OCI-LY7 (cell line): ENCODE data around the gene GNB5. TPM values are rescaled to one million over a fixed set of nuclear protein-coding genes. Genes with fewer than 3 reads are reported as not detected.

ENCODE experiments used
- BruUV-seq: library from RNA; stranded (reverse); fragments of 400-500 nt; replicated peaks from 2 replicates; lab custom pipeline; 2021; lab: Mats Ljungman, UMichigan
- CTCF ChIA-PET: fragments of 300-600 bp; sonication (Branson Sonifier 250); formaldehyde crosslinking; loops from one replicate; lab custom pipeline; 2022; ENCODE audit warnings: antibody characterized with exemption; ENCODE audit not compliant: unreplicated experiment; lab: Charles Lee
- POLR2A ChIA-PET: fragments of 300-600 bp; sonication (Branson Sonifier 250); formaldehyde crosslinking; loops from one replicate; lab custom pipeline; 2022; ENCODE audit warnings: antibody characterized with exemption; lab: Charles Lee
- DNase-seq: peaks from one replicate; pipeline ENCODE4 v3.0.0-alpha.2; 2015; ENCODE audit warnings: low spot score
- H2AFZ ChIP-seq: fragments of 200-600 bp; sonication (generic), shearing (Covaris generic); 2 replicates; pipeline ENCODE4 v1.6.1; 2014; ENCODE audit warnings: mild to moderate bottlenecking, antibody characterized with exemption, low read length, moderate library complexity
- H3K27ac ChIP-seq: fragments of 200-600 bp; sonication (generic); 2 replicates; pipeline ENCODE4 v1.5.1; 2014; ENCODE audit warnings: mixed run types, low read depth, mild to moderate bottlenecking, moderate library complexity, low read length, inconsistent platforms; ENCODE audit not compliant: poor library complexity, severe bottlenecking
- H3K36me3 ChIP-seq: fragments of 200-600 bp; sonication (generic); 2 replicates; pipeline ENCODE4 v1.6.1; 2014; ENCODE audit warnings: mild to moderate bottlenecking, antibody characterized with exemption, low read length, moderate library complexity, mixed read lengths; ENCODE audit not compliant: insufficient read depth
- H3K4me1 ChIP-seq: fragments of 200-600 bp; sonication (generic); 2 replicates; pipeline ENCODE4 v1.5.1; 2014; ENCODE audit warnings: mild to moderate bottlenecking, low read length; ENCODE audit not compliant: insufficient read depth, poor library complexity, severe bottlenecking
- H3K4me2 ChIP-seq: fragments of 200-600 bp; sonication (generic); 2 replicates; pipeline ENCODE4 v1.6.1; 2014; ENCODE audit warnings: mild to moderate bottlenecking, low read length
- H3K4me3 ChIP-seq: fragments of 200-600 bp; sonication (generic); 2 replicates; pipeline ENCODE4 v1.5.1; 2014; ENCODE audit warnings: mild to moderate bottlenecking, low read depth, low read length; ENCODE audit not compliant: poor library complexity, severe bottlenecking
- H3K79me2 ChIP-seq: fragments of 200-600 bp; sonication (generic); 2 replicates; pipeline ENCODE4 v1.6.1; 2016; ENCODE audit warnings: low read depth, mild to moderate bottlenecking, low read length, moderate library complexity, mixed read lengths; ENCODE audit not compliant: insufficient read depth
- H3K9me2 ChIP-seq: fragments of 200-600 bp; sonication (generic); 2 replicates; pipeline ENCODE4 v1.6.1; 2016; ENCODE audit warnings: mild to moderate bottlenecking, low read length, mixed read lengths; ENCODE audit not compliant: insufficient read depth
- H3K9me3 ChIP-seq: fragments of 200-600 bp; sonication (generic); 2 replicates; pipeline ENCODE4 v1.6.1; 2014; ENCODE audit warnings: mild to moderate bottlenecking, mixed run types, low read length, mixed read lengths
- H4K20me1 ChIP-seq: fragments of 200-600 bp; sonication (generic); 2 replicates; pipeline ENCODE4 v1.6.1; 2014; ENCODE audit warnings: mild to moderate bottlenecking, antibody characterized with exemption, low read length, moderate library complexity, mixed read lengths; ENCODE audit not compliant: insufficient read depth
- EZH2phosphoT487 ChIP-seq: fragments of 200-600 bp; sonication (generic); IDR thresholded peaks from 2 replicates; pipeline ENCODE4 v1.6.1; 2018; ENCODE audit warnings: low read depth, borderline replicate concordance, mild to moderate bottlenecking, mixed run types, antibody characterized with exemption, low read length, moderate library complexity, mixed read lengths
- intact Hi-C: fragments of 100-400 bp; cut with micrococcal nuclease; formaldehyde crosslinking; loops from one replicate; pipeline ENCODE4 v1.10.0; 2022; ENCODE audit not compliant: unreplicated experiment
- total RNA-seq, 2 experiments: library from RNA; depleted of rRNA in 1 of 2; stranded (reverse); fragments of >200 nt in 1 of 2; shearing (Covaris generic) in 1 of 2; gene quantifications; 2 replicates each; pipeline ENCODE4 v1.2.3, GENCODE V29; 2014 to 2022
- TF ChIP-seq, protein P1 (sequence below): fragments of 200-600 bp; sonication (generic); conservative IDR thresholded peaks from 2 replicates; pipeline ENCODE4 v1.5.1; 2014; ENCODE audit warnings: mild to moderate bottlenecking, antibody characterized with exemption, low read length, moderate library complexity, mixed read lengths

GNB5 gene
- total RNA-seq, 2 experiments from 2014 or later = 49.0 to 53.9 TPM

- intact Hi-C loops = no loop called here
- BruUV-seq = no TSS peak
These were observed 22.0 kb upstream of the GNB5 start for GRCh38 chr15:52213206-52213605.

GRCh38 chr15:52208306-52208946 lies 17.2 kb upstream of the GNB5 start:
- Histone ChIP-seq H4K20me1 (no peaks in the 10 kb centered on the region), H3K4me3 (no peak overlapping the region), H3K4me1 (peaks cover 3% of the 10 kb centered on the region), H2AFZ (no peak overlapping the region), H3K36me3 (no peaks in the 10 kb centered on the region), H3K9me3 (no peaks in the 10 kb centered on the region), H3K79me2 (no peaks in the 10 kb centered on the region), H3K27ac (no peak overlapping the region), H3K9me2 (no peaks in the 10 kb centered on the region), H3K4me2 (no peak overlapping the region)
- TF ChIP-seq, protein P1, sequence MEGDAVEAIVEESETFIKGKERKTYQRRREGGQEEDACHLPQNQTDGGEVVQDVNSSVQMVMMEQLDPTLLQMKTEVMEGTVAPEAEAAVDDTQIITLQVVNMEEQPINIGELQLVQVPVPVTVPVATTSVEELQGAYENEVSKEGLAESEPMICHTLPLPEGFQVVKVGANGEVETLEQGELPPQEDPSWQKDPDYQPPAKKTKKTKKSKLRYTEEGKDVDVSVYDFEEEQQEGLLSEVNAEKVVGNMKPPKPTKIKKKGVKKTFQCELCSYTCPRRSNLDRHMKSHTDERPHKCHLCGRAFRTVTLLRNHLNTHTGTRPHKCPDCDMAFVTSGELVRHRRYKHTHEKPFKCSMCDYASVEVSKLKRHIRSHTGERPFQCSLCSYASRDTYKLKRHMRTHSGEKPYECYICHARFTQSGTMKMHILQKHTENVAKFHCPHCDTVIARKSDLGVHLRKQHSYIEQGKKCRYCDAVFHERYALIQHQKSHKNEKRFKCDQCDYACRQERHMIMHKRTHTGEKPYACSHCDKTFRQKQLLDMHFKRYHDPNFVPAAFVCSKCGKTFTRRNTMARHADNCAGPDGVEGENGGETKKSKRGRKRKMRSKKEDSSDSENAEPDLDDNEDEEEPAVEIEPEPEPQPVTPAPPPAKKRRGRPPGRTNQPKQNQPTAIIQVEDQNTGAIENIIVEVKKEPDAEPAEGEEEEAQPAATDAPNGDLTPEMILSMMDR = peak; percentile 98
- TF ChIP-seq EZH2phosphoT487 = no peak
- ChIA-PET CTCF (interaction anchor here (1.0 to 1.1 kb wide), 2 partner anchors 9 to 24 kb away, joined by 6 to 10 read pairs; no protein-coding TSS in a partner anchor), POLR2A (interaction anchor here (0.6 to 1.3 kb wide), 3 partner anchors 11 to 18 kb away, joined by 3 to 4 read pairs (median 3); no protein-coding TSS in a partner anchor)
- BruUV-seq = no TSS peak
- DNase-seq = peak; percentile 79
- intact Hi-C loops = loop anchor here (2.0 kb wide), 1 partner anchor 26 kb away; no protein-coding TSS in a partner anchor

More at GRCh38 chr15:52213206-52213605, 22.0 kb upstream of the GNB5 start:
- no peaks in the 10 kb centered on the region for H4K20me1 ChIP-seq
- CTCF ChIA-PET = no interaction called here
- H3K9me3 ChIP-seq = no peaks in the 10 kb centered on the region
- no peak overlapping the region for H2AFZ ChIP-seq
- H3K4me3 ChIP-seq = no peak overlapping the region
- no peak for DNase-seq
- no peaks in the 10 kb centered on the region for H3K9me2 ChIP-seq
- H3K4me1 ChIP-seq = peaks cover 23% of the 10 kb centered on the region
- H3K79me2 ChIP-seq = no peaks in the 10 kb centered on the region
- no peaks in the 10 kb centered on the region for H3K36me3 ChIP-seq
- no peak for TF ChIP-seq EZH2phosphoT487
- TF ChIP-seq, protein P1 = no peak
- POLR2A ChIA-PET = interaction anchor here (1.0 to 1.7 kb wide), 4 partner anchors 8 to 40 kb away, joined by 3 to 6 read pairs (median 4); no protein-coding TSS in a partner anchor
- no peak overlapping the region for H3K27ac ChIP-seq
- no peak overlapping the region for H3K4me2 ChIP-seq

DNA sequence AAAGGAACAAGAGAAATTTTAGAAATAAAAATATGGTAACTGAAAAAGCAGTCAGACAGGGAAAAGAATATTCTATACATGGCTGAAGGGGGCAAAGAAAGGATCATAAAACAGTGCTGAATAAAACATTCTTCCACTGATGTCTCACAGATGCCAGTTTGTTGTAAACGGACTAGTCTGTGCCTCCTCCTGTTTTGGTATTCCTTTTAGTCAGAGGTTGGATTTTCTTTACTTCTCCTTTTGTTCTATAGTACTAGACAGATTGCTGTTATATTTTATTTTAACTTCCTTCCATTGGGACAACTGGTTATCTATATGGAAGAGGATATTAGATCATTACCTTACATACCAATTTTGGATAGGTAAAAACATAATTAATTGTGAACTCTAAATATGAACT lies 16.0 kb upstream of the GNB5 start:
- ChIA-PET POLR2A (no interaction called here), CTCF (no interaction called here)
- TF ChIP-seq EZH2phosphoT487 = no peak
- TF ChIP-seq, protein P1 = no peak
- Histone ChIP-seq H4K20me1 (no peaks in the 10 kb centered on the region), H3K79me2 (no peaks in the 10 kb centered on the region), H3K4me3 (no peak overlapping the region), H3K36me3 (no peaks in the 10 kb centered on the region), H3K9me2 (no peaks in the 10 kb centered on the region), H3K27ac (no peak overlapping the region), H2AFZ (no peak overlapping the region), H3K9me3 (no peaks in the 10 kb centered on the region), H3K4me2 (no peak overlapping the region), H3K4me1 (peaks cover 3% of the 10 kb centered on the region)
- no TSS peak for BruUV-seq
- no peak for DNase-seq
- intact Hi-C loops = no loop called here
